Measurements from ENCODE around the gene CNTN5.

CNTN5 gene

GRCh38 chr11:99887481-99887880 lies 866.7 kb downstream of the CNTN5 start:
- DNase-seq (ENCODE audit: low read depth in 4 of 4, low spot score in 1 of 4) = no peak

- no peak for DNase-seq (ENCODE audit: low read depth in 4 of 4, low spot score in 1 of 4)
Measured at GRCh38 chr11:99893811-99894210, 873.1 kb downstream of the CNTN5 start.

GRCh38 chr11:99901175-99901574 lies 880.4 kb downstream of the CNTN5 start:
- DNase-seq (ENCODE audit: low read depth in 4 of 4, low spot score in 1 of 4) = no peak

GRCh38 chr11:99911116-99911515 lies 890.4 kb downstream of the CNTN5 start:
- no peak for DNase-seq (ENCODE audit: low read depth in 4 of 4, low spot score in 1 of 4)

- no peak for DNase-seq (ENCODE audit: low read depth in 4 of 4, low spot score in 1 of 4)
Measured at GRCh38 chr11:99916078-99916477, 895.3 kb downstream of the CNTN5 start.

- DNase-seq (ENCODE audit: low read depth in 4 of 4, low spot score in 1 of 4) = no peak
Measured at GRCh38 chr11:99918761-99919160, 898.0 kb downstream of the CNTN5 start.

- DNase-seq (ENCODE audit: low read depth in 4 of 4, low spot score in 1 of 4) = no peak
Measured at GRCh38 chr11:99920956-99921355, 900.2 kb downstream of the CNTN5 start.

- DNase-seq (ENCODE audit: low read depth in 4 of 4, low spot score in 1 of 4) = no peak
Measured at GRCh38 chr11:99925968-99926367, 905.2 kb downstream of the CNTN5 start.

GRCh38 chr11:99932684-99933083 lies 911.9 kb downstream of the CNTN5 start:
- DNase-seq (ENCODE audit: low read depth in 4 of 4, low spot score in 1 of 4) = no peak

GRCh38 chr11:99934008-99934407 lies 913.3 kb downstream of the CNTN5 start:
- DNase-seq (ENCODE audit: low read depth in 4 of 4, low spot score in 1 of 4) = no peak

- no peak for DNase-seq (ENCODE audit: low read depth in 4 of 4, low spot score in 1 of 4)
Measured at GRCh38 chr11:99937330-99937729, 916.6 kb downstream of the CNTN5 start.

GRCh38 chr11:99952816-99953215 lies 932.1 kb downstream of the CNTN5 start:
- no peak for DNase-seq (ENCODE audit: low read depth in 4 of 4, low spot score in 1 of 4)

GRCh38 chr11:99960536-99960935 lies 939.8 kb downstream of the CNTN5 start:
- DNase-seq (ENCODE audit: low read depth in 4 of 4, low spot score in 1 of 4) = no peak

- DNase-seq (ENCODE audit: low read depth in 4 of 4, low spot score in 1 of 4) = no peak
Measured at GRCh38 chr11:99968336-99968735, 947.6 kb downstream of the CNTN5 start.

- DNase-seq (ENCODE audit: low read depth in 4 of 4, low spot score in 1 of 4) = no peak
Measured at GRCh38 chr11:99973993-99974392, 953.2 kb downstream of the CNTN5 start.

- no peak for DNase-seq (ENCODE audit: low read depth in 4 of 4, low spot score in 1 of 4)
Measured at GRCh38 chr11:99979042-99979441, 958.3 kb downstream of the CNTN5 start.

GRCh38 chr11:99987821-99988470 lies 967.2 kb downstream of the CNTN5 start:
- no peak for DNase-seq (ENCODE audit: low read depth in 4 of 4, low spot score in 1 of 4)

GRCh38 chr11:99988471-99988837 lies 967.7 kb downstream of the CNTN5 start:
- DNase-seq (ENCODE audit: low read depth in 4 of 4, low spot score in 1 of 4) = no peak

- DNase-seq (ENCODE audit: low read depth in 4 of 4, low spot score in 1 of 4) = no peak
Measured at GRCh38 chr11:100003985-100004384, 983.2 kb downstream of the CNTN5 start.

GRCh38 chr11:100004541-100004940 lies 983.8 kb downstream of the CNTN5 start:
- DNase-seq (ENCODE audit: low read depth in 4 of 4, low spot score in 1 of 4) = no peak

GRCh38 chr11:100008417-100008816 lies 987.7 kb downstream of the CNTN5 start:
- no peak for DNase-seq (ENCODE audit: low read depth in 4 of 4, low spot score in 1 of 4)

- DNase-seq (ENCODE audit: low read depth in 4 of 4, low spot score in 1 of 4) = no peak
Measured at GRCh38 chr11:100009728-100010127, 989.0 kb downstream of the CNTN5 start.

- no peak for DNase-seq (ENCODE audit: low read depth in 4 of 4, low spot score in 1 of 4)
Measured at GRCh38 chr11:100010393-100010792, 989.6 kb downstream of the CNTN5 start.

GRCh38 chr11:100011697-100012096 lies 990.9 kb downstream of the CNTN5 start:
- DNase-seq (ENCODE audit: low read depth in 4 of 4, low spot score in 1 of 4) = no peak

Measured in stimulated activated CD4-positive, alpha-beta T cell treated with anti-CD3 and anti-CD28 coated beads, Interleukin-1b, Interleukin-23, amount 100 ng/mL, for 24 hours (primary cell).